Tibial artery (tissue), 4 donors: ENCODE data around the gene SEMA4C.
A peak's percentile ranks its signal among the peaks of the same experiment; 100 is the strongest.

ENCODE experiments used
- DNase-seq, 2 donors: peaks; one replicate each; pipeline ENCODE4 v3.0.0-alpha.2; 2019
- H3K27ac ChIP-seq, 2 donors: fragments of 200-600 bp; sonication (generic) in 1 of 2; 1 replicate in 1 of 2; 2 replicates in 1 of 2; pipeline ENCODE4 v1.5.1; 2018 to 2019; ENCODE audit warnings: mild to moderate bottlenecking in 1 of 2
- H3K27me3 ChIP-seq, 2 donors: fragments of 200-600 bp; sonication (generic) in 1 of 2; one replicate each; pipeline versions ENCODE4 v1.5.1 to v1.6.0; 2016 to 2019
- H3K36me3 ChIP-seq, 3 donors: fragments of 200-600 bp; sonication (generic) in 2 of 3; one replicate each; pipeline ENCODE4 v1.5.1; 2016 to 2019; ENCODE audit warnings: mild to moderate bottlenecking in 2 of 3
- H3K4me1 ChIP-seq, 4 donors: fragments of 200-600 bp; sonication (generic) in 2 of 4; 1 replicate in 3 of 4; 2 replicates in 1 of 4; pipeline ENCODE4 v1.5.1; 2016 to 2019
- H3K4me3 ChIP-seq, 2 donors: fragments of 200-600 bp; sonication (generic) in 1 of 2; 1 replicate in 1 of 2; 2 replicates in 1 of 2; pipeline ENCODE4 v1.5.1; 2018 to 2019; ENCODE audit warnings: mild to moderate bottlenecking in 2 of 2
- H3K9me3 ChIP-seq, 3 donors: fragments of 200-600 bp; sonication (generic) in 1 of 3; one replicate each; pipeline ENCODE4 v1.5.1; 2016 to 2019
- intact Hi-C: fragments of 100-400 bp; cut with DNase I; formaldehyde crosslinking; loops from one replicate; pipeline ENCODE4 v1.15.0; 2023; ENCODE audit warnings: low total_unique reads
- TF ChIP-seq, protein P1 (sequence below), 2 experiments: fragments of 200-600 bp in 1 of 2; fragments of 450-650 bp in 1 of 2; IDR thresholded peaks; one replicate each; pipeline ENCODE4 v1.5.1; 2017 to 2019; ENCODE audit warnings: antibody characterized with exemption in 2 of 2, mild to moderate bottlenecking in 1 of 2, moderate library complexity in 1 of 2

SEMA4C gene

DNA sequence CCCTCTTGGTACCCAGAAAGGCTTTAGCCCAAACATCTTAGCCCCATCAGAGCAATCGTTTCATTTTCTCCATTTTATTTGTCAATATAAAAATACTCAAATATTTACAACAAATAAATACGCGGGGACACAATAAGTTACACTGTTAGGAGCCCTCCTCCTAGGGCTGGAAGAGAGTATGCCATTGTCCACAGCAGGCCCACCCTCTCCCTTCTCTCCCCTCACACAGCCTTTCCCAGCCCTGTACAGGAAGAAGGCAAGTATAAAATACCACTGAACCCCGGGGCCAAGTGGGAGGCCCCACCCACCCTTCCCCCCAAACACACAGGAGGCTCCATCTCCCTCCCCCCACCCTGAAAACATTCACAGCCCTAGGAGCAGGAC lies 10.2 kb downstream of the SEMA4C start:
- no peak for DNase-seq
- TF ChIP-seq, protein P1, sequence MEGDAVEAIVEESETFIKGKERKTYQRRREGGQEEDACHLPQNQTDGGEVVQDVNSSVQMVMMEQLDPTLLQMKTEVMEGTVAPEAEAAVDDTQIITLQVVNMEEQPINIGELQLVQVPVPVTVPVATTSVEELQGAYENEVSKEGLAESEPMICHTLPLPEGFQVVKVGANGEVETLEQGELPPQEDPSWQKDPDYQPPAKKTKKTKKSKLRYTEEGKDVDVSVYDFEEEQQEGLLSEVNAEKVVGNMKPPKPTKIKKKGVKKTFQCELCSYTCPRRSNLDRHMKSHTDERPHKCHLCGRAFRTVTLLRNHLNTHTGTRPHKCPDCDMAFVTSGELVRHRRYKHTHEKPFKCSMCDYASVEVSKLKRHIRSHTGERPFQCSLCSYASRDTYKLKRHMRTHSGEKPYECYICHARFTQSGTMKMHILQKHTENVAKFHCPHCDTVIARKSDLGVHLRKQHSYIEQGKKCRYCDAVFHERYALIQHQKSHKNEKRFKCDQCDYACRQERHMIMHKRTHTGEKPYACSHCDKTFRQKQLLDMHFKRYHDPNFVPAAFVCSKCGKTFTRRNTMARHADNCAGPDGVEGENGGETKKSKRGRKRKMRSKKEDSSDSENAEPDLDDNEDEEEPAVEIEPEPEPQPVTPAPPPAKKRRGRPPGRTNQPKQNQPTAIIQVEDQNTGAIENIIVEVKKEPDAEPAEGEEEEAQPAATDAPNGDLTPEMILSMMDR (IDR thresholded peaks at IDR 0.05), result no peak
- intact Hi-C loops, result loop anchor here (2.0 to 5.0 kb wide), 2 partner anchors 42 to 47 kb away; partner anchors contain the start of gene CNNM3
- Histone ChIP-seq H3K36me3 (peaks cover 47 to 51% (median 47%) of the 10 kb centered on the region in 3 donors), H3K4me3 (no peak overlapping the region), H3K9me3 (no peaks in the 10 kb centered on the region), H3K4me1 (peaks cover 0 to 43% (median 30%) of the 10 kb centered on the region in 4 donors), H3K27me3 (no peaks in the 10 kb centered on the region), H3K27ac (peak overlapping the region; percentile 84 to 96)

DNA sequence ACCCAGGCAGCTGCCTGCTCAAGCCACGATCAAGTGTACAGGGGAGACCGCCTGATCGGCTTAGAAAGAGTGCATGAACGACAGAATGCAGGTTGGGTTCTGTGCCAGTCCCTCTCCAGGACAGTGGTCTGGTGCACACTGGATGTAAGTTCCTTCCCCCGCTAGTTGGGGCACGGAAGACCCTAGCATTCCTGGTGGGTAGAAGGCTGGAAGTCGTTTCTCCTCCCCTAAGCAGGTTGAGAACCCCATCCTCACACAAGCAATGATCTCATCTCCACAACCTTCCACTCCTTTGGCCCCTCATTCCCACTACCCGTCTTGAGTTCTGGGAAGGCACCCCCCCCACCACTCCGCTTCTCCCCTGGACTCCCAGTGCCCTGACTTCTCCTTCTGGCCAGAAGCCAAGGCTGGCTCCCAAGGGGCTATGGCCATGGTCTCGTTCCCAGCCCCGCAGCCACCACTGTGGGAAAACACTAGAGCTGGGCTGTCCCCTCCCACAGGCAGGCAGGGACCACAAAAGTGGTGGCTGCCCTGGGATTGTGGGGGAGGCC lies 10.7 kb downstream of the SEMA4C start:
- Histone ChIP-seq H3K27ac (peak overlapping the region; percentile 84 to 96), H3K27me3 (no peaks in the 10 kb centered on the region), H3K36me3 (peaks cover 42 to 51% (median 42%) of the 10 kb centered on the region in 3 donors), H3K4me3 (peak overlapping the region; percentile 77 to 85), H3K4me1 (peaks cover 0 to 38% (median 30%) of the 10 kb centered on the region in 4 donors), H3K9me3 (no peaks in the 10 kb centered on the region)
- intact Hi-C loops, result loop anchor here (2.0 to 5.0 kb wide), 2 partner anchors 42 to 48 kb away; partner anchors contain the start of gene CNNM3
- TF ChIP-seq, protein P1 (IDR thresholded peaks at IDR 0.05), result no peak
- DNase-seq, result peak; percentile 76 to 95

DNA sequence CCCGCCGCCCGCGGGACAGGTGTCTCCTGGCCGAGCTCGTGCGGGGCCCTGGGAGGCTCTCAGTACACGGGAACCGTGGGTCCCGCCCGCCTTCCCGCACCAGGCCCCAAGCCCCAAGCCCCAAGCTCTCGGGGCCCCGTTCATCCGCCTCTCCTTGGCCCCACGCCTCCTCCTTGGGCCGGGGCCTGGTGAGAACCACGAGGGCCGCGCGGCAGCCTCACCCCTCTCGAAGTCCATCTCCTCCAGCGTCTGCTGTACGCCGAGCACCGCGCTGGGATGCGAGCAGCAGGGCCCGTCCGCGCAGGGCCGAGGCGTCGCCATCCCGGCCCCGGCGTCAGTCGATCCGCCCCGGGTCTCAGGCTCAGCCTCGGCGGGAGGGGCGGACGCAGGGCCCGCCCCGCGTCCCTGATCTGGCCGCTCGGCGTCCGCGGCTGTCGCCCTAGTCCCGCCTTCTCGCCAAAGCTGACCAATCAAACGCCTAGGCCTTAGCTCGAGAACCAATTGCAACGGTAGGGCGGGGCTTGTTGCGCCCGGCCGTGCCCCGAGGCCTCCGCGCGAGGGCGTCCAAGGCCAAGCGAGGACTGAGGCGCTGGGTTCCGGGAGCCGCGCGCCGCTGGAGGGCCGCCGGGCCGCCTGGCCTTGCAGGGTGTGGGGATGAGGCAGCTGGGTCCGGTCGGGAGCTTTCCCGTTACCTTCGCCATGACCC lies 12.1 kb downstream of the SEMA4C start, which contains the start of gene ANKRD39:
Gene ANKRD39 (minus strand): TSS at position 350 of the 706 bp plus-strand sequence. CDS start 29 bp downstream, at position 321.
- peaks cover 0 to 37% (median 29%) of the 10 kb centered on the region in 4 donors for H3K4me1 ChIP-seq
- peak within 1 kb of the TSS; percentile 84 to 96 for H3K27ac ChIP-seq
- DNase-seq, result peak; percentile 97 to 99
- H3K36me3 ChIP-seq, result peaks cover 40 to 51% (median 42%) of the 10 kb centered on the region in 3 donors
- H3K9me3 ChIP-seq, result no peaks in the 10 kb centered on the region
- H3K4me3 ChIP-seq, result peak within 1 kb of the TSS; percentile 77 to 85
- intact Hi-C loops, result loop anchor here (2.0 to 5.0 kb wide), 3 partner anchors 41 to 93 kb away; partner anchors contain the start of gene CNNM3
- TF ChIP-seq, protein P1 (IDR thresholded peaks at IDR 0.05), result peak; percentile 79 to 80
- no peaks in the 10 kb centered on the region for H3K27me3 ChIP-seq

DNA sequence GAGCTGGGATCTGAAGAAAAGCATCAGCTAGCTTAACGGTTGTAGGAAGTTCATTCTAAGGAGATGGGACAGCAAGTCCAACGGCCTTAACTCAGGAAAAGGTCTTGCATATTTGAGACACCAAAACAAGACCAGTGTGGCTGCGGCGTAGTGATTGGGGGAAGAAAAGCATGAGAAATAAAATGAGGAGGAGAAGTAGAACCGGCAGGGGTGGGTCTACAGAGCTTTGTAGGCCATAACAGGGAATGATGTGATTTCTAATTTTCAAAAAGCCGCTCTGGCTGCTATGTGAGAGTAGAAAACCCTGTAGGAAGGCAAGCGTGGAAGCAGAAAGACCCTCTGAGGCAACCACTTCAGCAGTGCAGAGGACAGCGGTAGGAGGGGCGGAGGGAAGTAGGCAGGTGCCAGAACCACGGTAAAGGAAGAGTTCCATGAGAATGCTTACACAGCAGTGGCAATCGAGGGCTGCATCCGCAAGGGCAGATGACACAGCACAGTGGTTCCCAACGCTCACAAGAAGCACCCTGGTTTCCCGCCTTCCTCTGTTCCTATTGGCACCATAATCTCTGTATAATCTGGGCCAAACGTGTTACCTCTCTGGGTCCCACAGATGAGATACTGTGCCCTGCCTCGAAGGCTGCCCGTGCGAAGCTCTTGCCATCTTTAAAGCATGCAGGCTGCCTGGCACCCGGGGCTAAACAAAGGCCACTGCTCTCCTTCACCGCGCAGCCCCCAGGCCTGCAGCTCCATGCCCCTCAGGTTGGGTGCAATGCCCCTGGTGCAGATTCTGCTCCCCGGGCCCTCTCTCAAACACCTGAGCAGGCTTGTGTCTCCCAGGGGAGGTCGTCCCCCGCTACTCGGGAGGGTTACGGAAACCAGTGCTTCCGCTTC lies 12.9 kb downstream of the SEMA4C start:
- H3K9me3 ChIP-seq, result no peaks in the 10 kb centered on the region
- H3K36me3 ChIP-seq, result peaks cover 35 to 48% (median 37%) of the 10 kb centered on the region in 3 donors
- intact Hi-C loops, result loop anchor here (2.0 to 5.0 kb wide), 2 partner anchors 40 to 94 kb away; partner anchors contain the start of gene CNNM3
- H3K4me3 ChIP-seq, result peak overlapping the region; percentile 77 to 85
- H3K4me1 ChIP-seq, result peaks cover 0 to 37% (median 29%) of the 10 kb centered on the region in 4 donors
- H3K27me3 ChIP-seq, result no peaks in the 10 kb centered on the region
- TF ChIP-seq, protein P1 (IDR thresholded peaks at IDR 0.05), result no peak
- DNase-seq, result no peak
- peak overlapping the region; percentile 84 to 85 for H3K27ac ChIP-seq

DNA sequence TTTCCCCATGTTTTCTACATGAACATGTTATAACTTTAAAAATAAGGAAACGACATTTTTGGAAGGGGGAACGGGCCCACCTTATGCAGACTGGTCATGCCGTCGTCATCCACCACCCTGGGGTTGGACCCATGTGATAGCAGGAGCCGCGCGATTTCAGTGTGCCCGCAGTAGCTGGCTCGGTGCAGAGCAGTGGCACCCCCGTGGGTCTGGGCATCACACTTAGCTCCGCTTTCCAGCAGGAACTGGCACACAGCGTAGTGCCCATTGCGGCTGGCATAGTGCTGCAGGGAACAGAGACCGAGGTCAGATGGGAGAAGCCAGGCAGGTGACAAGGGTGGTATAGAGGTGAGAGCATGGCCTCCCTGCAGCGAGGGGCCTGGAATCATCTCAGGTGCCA lies 16.6 kb downstream of the SEMA4C start:
- H3K9me3 ChIP-seq, result no peaks in the 10 kb centered on the region
- DNase-seq, result no peak
- H3K4me1 ChIP-seq, result peaks cover 0 to 14% (median 9%) of the 10 kb centered on the region in 4 donors
- intact Hi-C loops, result no loop called here
- no peak overlapping the region for H3K4me3 ChIP-seq
- H3K36me3 ChIP-seq, result peaks cover 35 to 62% (median 47%) of the 10 kb centered on the region in 3 donors
- TF ChIP-seq, protein P1 (IDR thresholded peaks at IDR 0.05), result no peak
- H3K27ac ChIP-seq, result no peak overlapping the region
- no peaks in the 10 kb centered on the region for H3K27me3 ChIP-seq
